Endothelial cell (in vitro differentiated cells): Measurements from ENCODE around the gene APRT. TPM values are rescaled to one million over a fixed set of nuclear protein-coding genes. Genes with fewer than 3 reads are reported as not detected.

Experiments
- DNase-seq: peaks from one replicate; pipeline ENCODE4 v3.0.0; 2021; ENCODE audit warnings: low spot score
- H3K27ac Mint-ChIP-seq: one replicate; pipeline ENCODE4 v1.8.0; 2021; ENCODE audit warnings: mixed read lengths, inconsistent platforms; ENCODE audit not compliant: unreplicated experiment
- H3K27me3 Mint-ChIP-seq: one replicate; pipeline ENCODE4 v1.8.0; 2021; ENCODE audit warnings: mild to moderate bottlenecking, moderate library complexity, mixed read lengths, inconsistent platforms; ENCODE audit not compliant: unreplicated experiment
- H3K36me3 Mint-ChIP-seq: one replicate; pipeline ENCODE4 v1.8.0; 2021; ENCODE audit warnings: mild to moderate bottlenecking, low read depth, mixed read lengths, inconsistent platforms; ENCODE audit not compliant: unreplicated experiment
- H3K4me1 Mint-ChIP-seq: one replicate; pipeline ENCODE4 v1.8.0; 2021; ENCODE audit warnings: mild to moderate bottlenecking, mixed read lengths, inconsistent platforms; ENCODE audit not compliant: unreplicated experiment
- H3K4me3 Mint-ChIP-seq: one replicate; pipeline ENCODE4 v1.8.0; 2021; ENCODE audit warnings: mild to moderate bottlenecking, mixed read lengths, inconsistent platforms; ENCODE audit not compliant: unreplicated experiment
- H3K9me3 Mint-ChIP-seq: one replicate; pipeline ENCODE4 v1.8.0; 2021; ENCODE audit warnings: mixed read lengths, inconsistent platforms; ENCODE audit not compliant: unreplicated experiment
- total RNA-seq: library from RNA; stranded (reverse); fragmentation: NEBNext Ultra II Directional; extraction: Animal tissue kit (Norgen Biotek cat#: 25700); gene quantifications from one replicate; pipeline ENCODE4 v1.2.1, GENCODE V29; 2021; ENCODE audit not compliant: unreplicated experiment
- TF ChIP-seq, protein P1 (sequence below): fragments of 200-600 bp; sonication (generic); IDR thresholded peaks from one replicate; pipeline ENCODE4 v1.5.0; 2021; ENCODE audit warnings: antibody characterized with exemption; ENCODE audit not compliant: unreplicated experiment

The APRT gene
- total RNA-seq, 1 donor from 2014 or later = 80.7 TPM

- DNase-seq = no peak
- H3K4me1 Mint-ChIP-seq = peaks cover 28% of the 10 kb centered on the region
- no peak overlapping the region for H3K27ac Mint-ChIP-seq
- H3K9me3 Mint-ChIP-seq = no peaks in the 10 kb centered on the region
- TF ChIP-seq, protein P1, sequence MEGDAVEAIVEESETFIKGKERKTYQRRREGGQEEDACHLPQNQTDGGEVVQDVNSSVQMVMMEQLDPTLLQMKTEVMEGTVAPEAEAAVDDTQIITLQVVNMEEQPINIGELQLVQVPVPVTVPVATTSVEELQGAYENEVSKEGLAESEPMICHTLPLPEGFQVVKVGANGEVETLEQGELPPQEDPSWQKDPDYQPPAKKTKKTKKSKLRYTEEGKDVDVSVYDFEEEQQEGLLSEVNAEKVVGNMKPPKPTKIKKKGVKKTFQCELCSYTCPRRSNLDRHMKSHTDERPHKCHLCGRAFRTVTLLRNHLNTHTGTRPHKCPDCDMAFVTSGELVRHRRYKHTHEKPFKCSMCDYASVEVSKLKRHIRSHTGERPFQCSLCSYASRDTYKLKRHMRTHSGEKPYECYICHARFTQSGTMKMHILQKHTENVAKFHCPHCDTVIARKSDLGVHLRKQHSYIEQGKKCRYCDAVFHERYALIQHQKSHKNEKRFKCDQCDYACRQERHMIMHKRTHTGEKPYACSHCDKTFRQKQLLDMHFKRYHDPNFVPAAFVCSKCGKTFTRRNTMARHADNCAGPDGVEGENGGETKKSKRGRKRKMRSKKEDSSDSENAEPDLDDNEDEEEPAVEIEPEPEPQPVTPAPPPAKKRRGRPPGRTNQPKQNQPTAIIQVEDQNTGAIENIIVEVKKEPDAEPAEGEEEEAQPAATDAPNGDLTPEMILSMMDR = no peak
- peaks cover 13% of the 10 kb centered on the region for H3K36me3 Mint-ChIP-seq
- peaks cover 2% of the 10 kb centered on the region for H3K27me3 Mint-ChIP-seq
- no peak overlapping the region for H3K4me3 Mint-ChIP-seq
Observed at GRCh38 chr16:88760424-88761142, 51.1 kb downstream of the APRT start.

DNA sequence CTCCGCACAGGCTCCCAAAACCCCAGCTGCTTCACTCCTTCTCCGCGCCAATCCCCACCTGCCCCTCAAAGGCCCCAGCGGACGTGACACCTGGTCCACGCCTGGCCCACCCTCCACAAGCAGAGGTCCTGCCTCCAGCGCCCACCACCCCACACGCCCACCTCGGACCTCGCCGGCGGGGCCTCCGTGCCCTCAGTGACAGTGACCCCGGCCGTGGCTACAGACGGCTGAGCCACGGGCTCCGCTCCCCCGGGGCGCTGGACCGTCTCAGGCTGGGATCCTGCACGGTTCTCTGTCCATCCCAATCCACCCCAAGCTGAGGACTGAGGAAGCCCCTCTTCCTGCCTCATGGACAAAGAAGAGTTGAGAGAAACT is 51.8 kb downstream of the APRT start:
- no peak overlapping the region for H3K27ac Mint-ChIP-seq
- peaks cover 13% of the 10 kb centered on the region for H3K36me3 Mint-ChIP-seq
- H3K4me3 Mint-ChIP-seq = no peak overlapping the region
- H3K27me3 Mint-ChIP-seq = peaks cover 2% of the 10 kb centered on the region
- DNase-seq = no peak
- H3K4me1 Mint-ChIP-seq = peaks cover 28% of the 10 kb centered on the region
- TF ChIP-seq, protein P1 = no peak
- no peaks in the 10 kb centered on the region for H3K9me3 Mint-ChIP-seq

Other genes starting within 250 kb of the APRT start
- gene ZC3H18, start 241.5 kb downstream of the APRT start, total RNA-seq = 49.3 TPM
- gene IL17C, start 173.4 kb downstream of the APRT start, total RNA-seq = 0.26 TPM
- 140 TPM for gene CYBA, start 160.9 kb downstream of the APRT start, total RNA-seq
- 123 TPM for gene MVD, start 148.8 kb downstream of the APRT start, total RNA-seq
- gene SNAI3, start 125.4 kb downstream of the APRT start, total RNA-seq = 2.6 TPM
- 74.2 TPM for gene RNF166, start 105.5 kb downstream of the APRT start, total RNA-seq
- gene CTU2, start 105.4 kb downstream of the APRT start, total RNA-seq = 20.8 TPM
- gene PIEZO1, start 26.7 kb downstream of the APRT start, total RNA-seq = 428 TPM
- gene CDT1, start 8.1 kb downstream of the APRT start, total RNA-seq = 16.2 TPM
- 24.7 TPM for gene GALNS, start 45.0 kb upstream of the APRT start, total RNA-seq
- gene TRAPPC2L, start 45.2 kb upstream of the APRT start, total RNA-seq = 65.3 TPM
- gene PABPN1L, start 54.7 kb upstream of the APRT start, total RNA-seq = not detected
- gene CBFA2T3, start 165.3 kb upstream of the APRT start, total RNA-seq = 1.6 TPM